SHP77 (cell line): Measurements from ENCODE around the gene HS6ST3.
"Not testable (repeated sequence)": the region's sequence is repeated elsewhere in the genome, so short reads cannot be mapped to it uniquely, and the experiment has no call there.

Source experiments
- DNase-seq, 2 experiments: peaks; one replicate each; lab custom pipeline; 2025; lab: John Stamatoyannopoulos, UW

HS6ST3 gene

DNA sequence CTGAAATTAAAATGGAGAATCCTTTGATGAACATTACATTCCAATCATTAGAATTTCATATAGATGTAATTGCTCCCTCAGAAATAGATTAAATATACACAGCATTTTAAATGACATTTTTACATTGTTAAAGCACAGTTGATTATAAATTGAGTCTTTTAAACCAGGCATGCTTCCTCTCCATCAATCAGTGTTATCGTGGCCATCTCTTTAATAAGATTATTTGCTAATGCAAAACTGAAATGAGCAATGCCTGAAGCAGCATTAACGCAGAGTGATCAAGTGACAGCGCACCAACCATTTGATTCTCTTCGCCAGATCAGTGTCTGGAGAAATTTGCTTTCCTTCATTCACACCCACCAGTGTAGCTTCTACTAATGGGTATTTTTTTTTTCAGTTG is 644.6 kb downstream of the HS6ST3 start:
- no peak for DNase-seq

- no peak for DNase-seq
Observed at GRCh38 chr13:96741779-96742178, 651.9 kb downstream of the HS6ST3 start.

DNA sequence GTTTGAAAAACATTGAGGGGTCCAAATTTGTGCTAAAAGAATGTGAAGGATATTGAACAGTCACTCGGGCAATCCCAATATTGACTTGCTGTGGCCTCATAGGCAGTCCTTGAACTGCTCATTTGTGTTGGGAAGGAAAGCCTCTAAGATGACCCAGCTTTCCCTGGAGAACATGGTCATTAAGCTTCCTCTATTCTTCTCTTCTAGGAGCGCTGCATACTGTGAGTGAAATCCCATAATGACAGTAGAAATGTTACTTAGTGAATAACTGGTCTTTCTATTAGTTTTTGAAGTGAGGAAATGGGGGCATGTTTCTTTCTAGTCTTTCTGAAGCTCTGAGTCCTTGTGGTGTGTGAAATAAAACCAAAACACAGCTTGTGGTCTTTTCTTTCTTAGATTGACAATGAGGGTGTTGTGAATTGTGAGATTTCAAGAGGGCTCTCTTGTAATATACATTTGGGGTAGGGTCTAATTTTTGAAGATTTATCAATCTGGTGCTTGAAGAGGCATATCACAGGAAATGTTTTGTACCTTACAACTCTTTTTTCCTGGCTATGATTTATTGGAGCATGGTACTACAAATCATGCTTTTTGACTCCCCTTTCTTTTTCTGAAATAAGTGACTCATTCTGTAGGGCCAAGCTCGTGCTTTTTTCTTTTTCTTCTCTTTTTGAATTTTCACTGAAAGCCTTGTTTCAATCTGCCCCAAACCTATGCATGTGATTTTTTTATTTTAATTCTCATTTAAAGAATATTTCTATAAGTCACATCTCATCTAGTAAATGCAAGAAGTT is 653.6 kb downstream of the HS6ST3 start:
- no peak for DNase-seq

- no peak for DNase-seq
Observed at GRCh38 chr13:96744367-96745331, 654.7 kb downstream of the HS6ST3 start.

DNA sequence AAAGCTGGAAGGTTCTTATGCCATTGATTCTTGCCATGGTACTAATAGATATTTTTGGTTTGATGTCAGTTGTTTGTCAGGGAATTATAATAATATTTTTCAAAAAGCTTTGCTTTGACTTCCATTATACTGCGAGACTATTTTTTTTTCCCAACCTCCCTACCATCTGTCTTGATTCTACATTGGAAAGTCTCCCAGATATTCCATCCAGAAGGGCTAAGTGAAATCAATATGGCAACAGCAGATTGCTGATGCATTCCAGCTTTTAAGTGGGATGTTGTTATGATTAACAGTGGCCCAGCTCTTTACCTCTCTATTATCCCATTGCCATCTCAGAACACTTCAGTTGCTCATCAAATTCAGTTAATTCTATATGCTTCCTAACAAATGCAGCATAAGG is 657.0 kb downstream of the HS6ST3 start:
- no peak for DNase-seq

GRCh38 chr13:96749825-96750224 is 659.9 kb downstream of the HS6ST3 start:
- no peak for DNase-seq

DNA sequence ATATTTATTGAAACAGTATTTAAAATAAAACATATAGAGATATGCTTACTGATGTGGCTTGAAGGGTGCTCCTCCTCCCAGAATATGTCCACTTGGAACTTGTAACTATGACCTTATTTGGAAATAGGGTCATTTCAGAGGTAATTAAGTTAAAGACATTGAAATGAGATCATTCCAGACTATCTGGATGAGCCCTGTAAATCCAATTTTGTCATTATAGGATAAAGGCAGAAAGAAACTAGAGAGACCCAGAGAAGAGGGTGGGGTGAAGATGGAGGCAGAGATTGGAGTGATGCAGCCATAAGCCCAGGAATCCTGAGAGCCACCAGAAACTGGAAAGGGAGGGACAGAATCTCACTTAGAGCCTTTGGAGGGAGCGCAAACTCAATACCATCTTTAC is 661.2 kb downstream of the HS6ST3 start:
- DNase-seq = no peak

DNA sequence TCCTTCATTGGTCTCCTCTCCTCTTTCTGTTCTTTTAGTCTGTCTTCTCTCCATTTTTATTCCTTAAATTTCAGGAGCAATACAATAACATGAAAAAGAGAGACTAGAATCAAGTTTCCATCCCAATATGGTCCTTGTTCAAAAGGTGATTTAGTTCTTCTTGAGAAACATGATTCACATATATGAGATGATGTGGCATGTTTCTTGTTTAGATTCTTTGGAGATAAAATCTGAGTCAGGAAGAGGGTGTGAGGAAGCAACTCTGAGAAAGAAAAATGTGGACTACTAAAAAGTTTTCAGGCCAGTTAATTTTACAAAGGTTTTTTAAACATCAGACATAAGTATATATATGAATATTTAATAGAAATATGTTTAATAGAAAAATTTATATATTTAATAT is 673.0 kb downstream of the HS6ST3 start:
- DNase-seq = no peak

- no peak for DNase-seq
Observed at GRCh38 chr13:96766306-96766705, 676.4 kb downstream of the HS6ST3 start.

GRCh38 chr13:96768524-96768923 is 678.6 kb downstream of the HS6ST3 start:
- no peak for DNase-seq

- DNase-seq = no peak
Observed at GRCh38 chr13:96769874-96770273, 680.0 kb downstream of the HS6ST3 start.

DNA sequence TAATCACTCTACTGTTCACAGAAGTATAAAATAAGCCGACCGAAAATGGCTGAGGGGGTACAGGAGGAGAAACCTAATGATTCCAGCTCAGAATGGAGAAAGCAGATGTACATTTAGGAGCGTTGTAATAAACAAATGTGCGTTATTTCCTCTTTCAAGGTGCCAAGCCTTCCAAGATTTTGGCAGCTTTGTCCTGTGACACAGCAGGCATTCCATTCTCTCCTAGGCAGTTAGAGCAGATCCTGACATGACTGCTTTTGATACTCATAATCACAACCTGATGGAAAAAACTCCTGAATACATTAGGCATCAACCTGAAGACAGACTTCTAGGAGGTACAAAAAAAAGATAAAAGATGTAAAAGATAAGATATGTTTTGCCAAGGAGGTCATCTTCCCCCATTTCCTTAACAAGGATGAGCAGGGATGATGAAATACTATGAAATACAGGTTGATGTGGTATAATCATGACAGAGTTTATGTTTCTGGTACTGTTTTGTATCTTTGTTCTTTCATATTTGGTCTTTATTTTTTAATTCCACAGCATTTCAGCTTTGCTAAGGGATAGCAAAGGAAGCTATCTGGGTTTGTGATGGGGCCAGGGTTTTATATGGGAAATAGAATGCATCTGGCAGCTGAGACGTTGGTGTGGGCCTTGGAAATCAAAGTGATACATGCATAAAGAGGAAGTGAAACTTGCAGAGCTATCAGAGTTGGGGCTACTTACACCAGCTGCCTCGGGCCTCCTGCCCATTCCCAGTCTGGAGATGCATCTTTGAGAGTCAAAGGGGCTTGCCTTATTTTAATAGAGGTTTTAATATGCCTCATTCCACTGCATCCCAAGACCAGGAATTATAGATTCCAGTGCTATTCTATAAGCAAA is 681.8 kb downstream of the HS6ST3 start:
- no peak for DNase-seq

GRCh38 chr13:96772426-96772825 is 682.5 kb downstream of the HS6ST3 start:
- no peak for DNase-seq

GRCh38 chr13:96778302-96778701 is 688.4 kb downstream of the HS6ST3 start:
- DNase-seq = not testable (repeated sequence)

GRCh38 chr13:96779691-96780090 is 689.8 kb downstream of the HS6ST3 start:
- no peak for DNase-seq

GRCh38 chr13:96780105-96780504 is 690.2 kb downstream of the HS6ST3 start:
- no peak for DNase-seq

DNA sequence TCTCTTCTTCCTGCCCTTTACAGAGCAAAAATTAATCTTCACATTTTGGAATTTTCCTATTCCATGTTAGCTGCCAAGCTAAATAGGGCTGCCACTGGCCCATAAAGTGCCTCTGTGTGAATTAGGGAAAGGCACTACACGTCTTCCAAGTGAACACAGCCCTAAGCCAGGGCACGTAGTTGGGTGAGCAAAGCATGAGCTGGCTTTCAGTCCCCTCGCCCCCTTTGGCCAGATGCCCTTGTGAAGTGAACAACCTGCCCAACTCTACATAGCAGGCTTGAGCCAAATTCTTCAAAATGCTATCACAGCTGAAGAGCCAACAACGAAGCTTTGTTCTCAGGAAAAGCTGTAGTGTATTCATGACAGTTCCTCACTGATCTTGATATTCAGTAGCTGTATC is 691.2 kb downstream of the HS6ST3 start:
- DNase-seq = no peak

DNA sequence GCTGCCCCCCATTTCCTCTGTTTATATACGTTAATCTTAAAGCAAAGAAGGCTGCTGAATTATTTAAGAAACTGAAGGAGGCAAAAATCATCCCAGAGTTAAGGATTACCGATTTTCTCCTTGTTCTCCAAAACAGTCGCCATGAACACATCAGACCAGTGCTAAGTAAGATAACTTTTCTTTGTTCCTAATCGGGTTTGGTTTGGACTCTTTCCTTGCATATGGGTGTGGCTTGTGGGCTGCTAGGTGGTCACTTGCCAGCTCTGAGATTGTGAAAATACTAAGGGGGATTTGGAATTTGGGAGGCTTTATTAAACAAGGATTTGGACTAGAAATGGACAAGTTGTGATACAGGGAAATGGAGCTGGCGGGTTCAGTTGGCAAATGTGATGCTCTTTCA is 692.3 kb downstream of the HS6ST3 start:
- DNase-seq = no peak

- DNase-seq = no peak
Observed at GRCh38 chr13:96783057-96783456, 693.1 kb downstream of the HS6ST3 start.

DNA sequence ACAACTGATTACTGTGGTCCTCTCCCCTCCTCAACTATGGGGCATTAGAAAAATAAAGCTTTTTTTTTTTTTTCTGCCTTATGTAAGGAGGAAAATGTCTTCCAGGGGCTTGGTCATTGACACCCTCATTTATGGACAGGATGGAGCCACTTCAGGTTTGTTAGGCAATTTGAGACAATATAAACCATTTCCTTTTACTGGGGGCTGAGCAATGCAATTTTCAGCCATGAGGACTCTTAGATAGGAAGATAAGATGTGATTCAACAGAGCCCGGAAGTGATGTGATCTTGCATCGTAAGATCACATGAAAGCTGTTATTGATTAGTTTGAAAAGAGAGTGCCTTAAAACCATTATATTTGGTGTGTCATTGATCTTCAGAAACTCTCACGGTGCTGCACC is 693.6 kb downstream of the HS6ST3 start:
- DNase-seq = no peak

DNA sequence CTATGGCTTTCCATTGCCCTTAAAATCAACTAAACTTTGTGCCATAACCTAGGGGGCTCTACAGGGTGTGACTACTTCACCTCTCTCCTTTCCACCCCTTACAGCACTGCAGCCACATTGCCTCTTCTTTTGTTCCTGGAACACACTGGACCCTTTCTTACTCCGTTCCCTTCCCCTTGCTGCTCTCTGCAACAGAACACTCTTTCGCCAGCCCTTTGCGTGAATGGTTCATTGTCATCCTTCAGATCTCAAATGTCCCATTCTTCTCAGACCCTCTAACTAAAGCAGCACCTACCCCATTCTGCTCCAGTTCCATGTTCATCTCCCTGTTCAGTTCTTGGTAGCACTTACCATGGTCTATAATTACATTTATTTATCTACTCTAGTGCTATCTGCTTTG is 696.1 kb downstream of the HS6ST3 start:
- no peak for DNase-seq

- DNase-seq = no peak
Observed at GRCh38 chr13:96792188-96792587, 702.3 kb downstream of the HS6ST3 start.
